ENCODE results near the gene ATL1.

Gene ATL1

GRCh38 chr14:50559990-50560930, at the start of gene ATL1:
Gene ATL1 (plus strand): TSS chr14:50560145. CDS start chr14:50560266, 121 bp downstream.
- no peaks in the 10 kb centered on the region for H3K27me3 ChIP-seq (ENCODE audit: insufficient read depth, low read length)
- no peaks in the 10 kb centered on the region for H3K9me3 ChIP-seq (ENCODE audit: low read length)

DNA sequence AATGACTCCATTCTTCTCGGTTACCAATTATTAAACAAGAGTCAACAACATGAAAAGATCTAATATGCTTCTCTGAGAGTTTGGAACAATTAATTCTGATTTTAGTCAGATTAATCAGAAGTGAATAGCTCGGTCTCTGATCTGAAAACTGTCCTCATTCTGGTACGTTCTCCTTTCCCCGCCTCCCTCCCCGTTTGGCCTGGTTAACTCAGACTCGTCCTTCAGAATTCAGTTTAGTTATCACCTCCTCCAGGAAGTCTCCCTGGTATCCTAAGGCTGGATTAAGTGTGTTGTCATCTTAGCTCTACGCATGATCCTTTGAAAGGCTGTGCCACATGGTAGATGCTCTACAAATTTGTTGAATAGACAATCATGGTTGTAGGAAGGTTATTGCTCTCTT, 49.8 kb upstream of the ATL1 start:
- peaks cover 2% of the 10 kb centered on the region for H3K36me3 ChIP-seq (ENCODE audit: insufficient read depth, low read length)
- H3K4me1 ChIP-seq (ENCODE audit: insufficient read depth, low read length), result no peaks in the 10 kb centered on the region
- H3K27me3 ChIP-seq (ENCODE audit: insufficient read depth, low read length), result no peaks in the 10 kb centered on the region
- H3K4me3 ChIP-seq (ENCODE audit: low read length), result no peak overlapping the region
- no peaks in the 10 kb centered on the region for H3K9me3 ChIP-seq (ENCODE audit: low read length)
- H2AFZ ChIP-seq (ENCODE audit: low read depth, low read length), result no peak overlapping the region

More at GRCh38 chr14:50559990-50560930, at the start of gene ATL1:
- Histone ChIP-seq H2AFZ (ENCODE audit: low read depth, low read length) (peak within 1 kb of the TSS; percentile 12), H3K4me3 (ENCODE audit: low read length) (peak within 1 kb of the TSS; percentile 83), H3K4me1 (ENCODE audit: insufficient read depth, low read length) (peaks cover 19% of the 10 kb centered on the region), H3K36me3 (ENCODE audit: insufficient read depth, low read length) (no peaks in the 10 kb centered on the region)

GRCh38 chr14:50512463-50512862, 47.5 kb upstream of the ATL1 start:
- peaks cover 12% of the 10 kb centered on the region for H3K36me3 ChIP-seq (ENCODE audit: insufficient read depth, low read length)
- no peaks in the 10 kb centered on the region for H3K27me3 ChIP-seq (ENCODE audit: insufficient read depth, low read length)
- H2AFZ ChIP-seq (ENCODE audit: low read depth, low read length), result no peak overlapping the region
- no peak overlapping the region for H3K4me3 ChIP-seq (ENCODE audit: low read length)
- no peaks in the 10 kb centered on the region for H3K4me1 ChIP-seq (ENCODE audit: insufficient read depth, low read length)
- no peaks in the 10 kb centered on the region for H3K9me3 ChIP-seq (ENCODE audit: low read length)

DNA sequence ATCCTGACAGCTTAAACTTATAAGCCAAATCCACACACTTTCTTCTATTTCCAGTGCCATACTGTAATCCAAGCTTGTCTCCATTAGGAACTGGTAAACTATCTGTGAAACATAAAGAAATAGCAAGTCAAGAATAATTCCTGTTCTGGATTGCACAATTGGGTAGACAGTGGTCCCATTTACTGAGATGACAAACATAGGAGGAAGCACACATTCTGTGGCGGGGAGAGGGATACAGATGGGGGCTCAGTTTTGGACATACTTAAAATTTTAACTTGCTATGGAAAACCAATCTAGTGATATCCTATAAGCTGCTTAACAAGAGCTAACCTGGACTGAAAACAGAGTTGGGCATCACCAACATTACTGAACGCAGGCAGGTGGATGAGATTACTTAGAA, 43.9 kb upstream of the ATL1 start:
- Histone ChIP-seq H3K9me3 (ENCODE audit: low read length) (no peaks in the 10 kb centered on the region), H3K27me3 (ENCODE audit: insufficient read depth, low read length) (no peaks in the 10 kb centered on the region), H3K4me1 (ENCODE audit: insufficient read depth, low read length) (no peaks in the 10 kb centered on the region), H3K36me3 (ENCODE audit: insufficient read depth, low read length) (peaks cover 14% of the 10 kb centered on the region), H2AFZ (ENCODE audit: low read depth, low read length) (no peak overlapping the region), H3K4me3 (ENCODE audit: low read length) (no peak overlapping the region)

DNA sequence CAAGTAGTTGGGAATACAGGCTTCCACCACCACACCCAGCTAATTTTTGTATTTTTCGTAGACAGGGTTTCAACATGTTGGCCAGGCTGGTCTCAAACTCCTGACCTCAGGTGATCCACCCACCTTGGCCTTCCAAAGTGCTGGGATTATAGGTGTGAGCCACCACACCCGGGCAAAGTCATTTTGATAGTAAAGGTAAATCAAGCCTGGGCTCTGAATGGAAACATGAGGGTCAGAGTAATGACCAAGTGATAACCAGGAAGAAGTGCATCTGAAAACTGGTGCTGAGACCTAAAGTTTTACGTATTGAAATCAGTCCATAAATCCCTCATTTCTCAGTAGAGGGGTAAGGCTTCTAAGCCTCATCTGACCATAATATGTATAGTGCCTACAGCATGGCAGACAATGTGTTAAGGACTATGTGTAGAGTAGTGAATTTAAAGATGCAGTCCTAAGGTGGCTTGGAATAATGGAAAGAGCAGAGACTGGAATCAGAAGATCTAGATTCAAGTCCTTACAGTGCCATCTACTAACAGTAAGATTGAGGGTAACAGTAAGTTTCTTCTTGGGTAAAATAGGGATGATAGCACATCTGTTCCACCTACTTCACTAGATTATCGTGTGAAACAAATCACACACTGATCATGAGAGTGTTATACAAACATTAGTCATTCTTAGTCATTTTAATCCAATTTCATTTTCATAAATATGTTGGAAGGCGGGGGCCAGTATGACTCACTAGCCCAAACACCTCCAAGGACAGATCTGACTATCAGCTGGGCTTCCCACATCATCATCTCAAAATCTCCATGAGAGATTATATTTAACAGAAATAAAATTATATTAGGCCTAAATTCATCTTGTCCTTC, 38.8 kb upstream of the ATL1 start:
- Histone ChIP-seq H3K4me3 (ENCODE audit: low read length) (no peak overlapping the region), H3K36me3 (ENCODE audit: insufficient read depth, low read length) (peaks cover 19% of the 10 kb centered on the region), H2AFZ (ENCODE audit: low read depth, low read length) (no peak overlapping the region), H3K4me1 (ENCODE audit: insufficient read depth, low read length) (no peaks in the 10 kb centered on the region), H3K27me3 (ENCODE audit: insufficient read depth, low read length) (no peaks in the 10 kb centered on the region), H3K9me3 (ENCODE audit: low read length) (peaks cover 3% of the 10 kb centered on the region)

GRCh38 chr14:50521912-50522341, 38.0 kb upstream of the ATL1 start:
- no peaks in the 10 kb centered on the region for H3K27me3 ChIP-seq (ENCODE audit: insufficient read depth, low read length)
- no peak overlapping the region for H2AFZ ChIP-seq (ENCODE audit: low read depth, low read length)
- no peak overlapping the region for H3K4me3 ChIP-seq (ENCODE audit: low read length)
- peaks cover 3% of the 10 kb centered on the region for H3K9me3 ChIP-seq (ENCODE audit: low read length)
- peaks cover 22% of the 10 kb centered on the region for H3K36me3 ChIP-seq (ENCODE audit: insufficient read depth, low read length)
- H3K4me1 ChIP-seq (ENCODE audit: insufficient read depth, low read length), result no peaks in the 10 kb centered on the region

DNA sequence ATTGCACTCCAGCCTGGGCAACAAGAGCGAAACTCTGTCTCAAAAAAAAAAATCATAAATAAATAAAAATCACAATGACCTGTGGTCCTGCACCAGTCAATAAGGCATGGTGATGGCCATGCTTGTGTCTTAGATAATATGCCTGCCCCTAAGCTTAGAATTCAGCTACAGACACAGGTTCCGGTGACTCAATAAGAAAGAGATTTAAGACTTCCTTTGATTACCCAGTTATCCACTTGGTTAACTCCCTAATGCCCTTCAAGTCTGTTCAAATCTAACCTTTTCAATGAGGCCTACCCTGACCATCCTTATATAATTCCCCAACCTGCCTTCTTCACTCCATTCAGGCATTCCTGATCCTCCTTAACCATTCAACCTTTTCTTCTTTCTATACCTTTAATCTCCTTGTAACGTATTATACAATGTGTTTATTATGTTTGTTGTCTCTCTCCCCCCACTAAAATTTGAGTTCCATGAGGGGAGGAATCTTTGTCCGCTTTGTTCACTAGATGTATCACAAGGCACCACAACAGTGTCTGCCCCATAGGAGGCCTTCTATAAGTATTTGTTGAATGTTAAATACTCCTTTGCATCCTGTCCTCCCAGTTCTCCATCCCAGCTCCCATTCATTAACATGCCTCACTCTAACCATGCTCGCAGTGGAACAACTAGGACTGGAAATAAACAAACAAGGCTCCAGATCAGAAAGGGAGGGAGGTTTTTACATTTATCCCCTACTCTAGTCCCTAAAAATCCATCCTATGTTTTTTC, 36.5 kb upstream of the ATL1 start:
- Histone ChIP-seq H3K36me3 (ENCODE audit: insufficient read depth, low read length) (peaks cover 22% of the 10 kb centered on the region), H3K27me3 (ENCODE audit: insufficient read depth, low read length) (no peaks in the 10 kb centered on the region), H3K4me1 (ENCODE audit: insufficient read depth, low read length) (no peaks in the 10 kb centered on the region), H3K9me3 (ENCODE audit: low read length) (peaks cover 3% of the 10 kb centered on the region), H3K4me3 (ENCODE audit: low read length) (no peak overlapping the region), H2AFZ (ENCODE audit: low read depth, low read length) (no peak overlapping the region)

DNA sequence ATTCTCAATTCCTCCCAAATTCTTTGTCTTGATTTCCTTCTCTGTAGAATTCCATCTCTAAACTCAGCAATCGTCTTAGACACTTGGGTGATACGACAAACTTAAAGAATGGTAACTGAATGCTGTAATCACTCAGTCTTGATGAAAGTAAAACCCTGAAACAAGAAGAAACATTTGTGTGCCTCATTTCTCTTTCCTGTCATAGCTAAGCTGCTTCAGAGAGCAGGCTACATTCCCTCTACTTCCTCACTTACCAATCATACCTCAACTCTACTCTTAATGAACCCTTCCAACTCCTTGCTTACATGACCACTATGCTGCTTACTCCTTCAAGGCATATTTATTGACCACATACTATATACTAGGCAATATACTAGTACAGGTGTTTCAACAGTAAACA, 35.9 kb upstream of the ATL1 start:
- H2AFZ ChIP-seq (ENCODE audit: low read depth, low read length), result no peak overlapping the region
- H3K4me1 ChIP-seq (ENCODE audit: insufficient read depth, low read length), result peaks cover 1% of the 10 kb centered on the region
- peaks cover 22% of the 10 kb centered on the region for H3K36me3 ChIP-seq (ENCODE audit: insufficient read depth, low read length)
- no peaks in the 10 kb centered on the region for H3K27me3 ChIP-seq (ENCODE audit: insufficient read depth, low read length)
- H3K4me3 ChIP-seq (ENCODE audit: low read length), result no peak overlapping the region
- peaks cover 3% of the 10 kb centered on the region for H3K9me3 ChIP-seq (ENCODE audit: low read length)

- Histone ChIP-seq H3K4me1 (ENCODE audit: insufficient read depth, low read length) (peaks cover 10% of the 10 kb centered on the region), H3K4me3 (ENCODE audit: low read length) (no peak overlapping the region), H3K27me3 (ENCODE audit: insufficient read depth, low read length) (no peaks in the 10 kb centered on the region), H3K36me3 (ENCODE audit: insufficient read depth, low read length) (peaks cover 26% of the 10 kb centered on the region), H2AFZ (ENCODE audit: low read depth, low read length) (no peak overlapping the region), H3K9me3 (ENCODE audit: low read length) (peaks cover 3% of the 10 kb centered on the region)
Observed at GRCh38 chr14:50524731-50525515, 35.0 kb upstream of the ATL1 start.

DNA sequence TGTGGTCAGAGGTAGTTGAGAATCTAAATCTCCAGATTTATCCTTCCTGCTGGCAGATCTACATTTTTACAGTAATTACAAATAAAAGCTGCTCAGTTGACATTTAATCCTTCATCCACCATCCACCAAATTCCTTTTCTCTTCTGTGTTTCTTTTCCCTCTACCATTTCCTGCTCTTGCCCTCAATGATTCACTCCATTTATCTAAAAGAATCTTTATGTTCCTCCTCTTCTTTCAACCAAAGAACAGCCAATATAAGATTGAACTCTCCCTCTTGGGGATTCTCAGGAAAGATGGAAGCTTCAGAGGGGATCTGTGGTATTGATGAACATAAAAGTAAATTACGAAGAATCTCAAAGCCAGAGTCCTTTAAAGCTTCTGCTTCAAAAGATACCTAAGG, 31.9 kb upstream of the ATL1 start:
- H3K4me1 ChIP-seq (ENCODE audit: insufficient read depth, low read length), result peaks cover 23% of the 10 kb centered on the region
- H3K4me3 ChIP-seq (ENCODE audit: low read length), result no peak overlapping the region
- peaks cover 26% of the 10 kb centered on the region for H3K36me3 ChIP-seq (ENCODE audit: insufficient read depth, low read length)
- no peaks in the 10 kb centered on the region for H3K27me3 ChIP-seq (ENCODE audit: insufficient read depth, low read length)
- H3K9me3 ChIP-seq (ENCODE audit: low read length), result peaks cover 3% of the 10 kb centered on the region
- H2AFZ ChIP-seq (ENCODE audit: low read depth, low read length), result no peak overlapping the region

DNA sequence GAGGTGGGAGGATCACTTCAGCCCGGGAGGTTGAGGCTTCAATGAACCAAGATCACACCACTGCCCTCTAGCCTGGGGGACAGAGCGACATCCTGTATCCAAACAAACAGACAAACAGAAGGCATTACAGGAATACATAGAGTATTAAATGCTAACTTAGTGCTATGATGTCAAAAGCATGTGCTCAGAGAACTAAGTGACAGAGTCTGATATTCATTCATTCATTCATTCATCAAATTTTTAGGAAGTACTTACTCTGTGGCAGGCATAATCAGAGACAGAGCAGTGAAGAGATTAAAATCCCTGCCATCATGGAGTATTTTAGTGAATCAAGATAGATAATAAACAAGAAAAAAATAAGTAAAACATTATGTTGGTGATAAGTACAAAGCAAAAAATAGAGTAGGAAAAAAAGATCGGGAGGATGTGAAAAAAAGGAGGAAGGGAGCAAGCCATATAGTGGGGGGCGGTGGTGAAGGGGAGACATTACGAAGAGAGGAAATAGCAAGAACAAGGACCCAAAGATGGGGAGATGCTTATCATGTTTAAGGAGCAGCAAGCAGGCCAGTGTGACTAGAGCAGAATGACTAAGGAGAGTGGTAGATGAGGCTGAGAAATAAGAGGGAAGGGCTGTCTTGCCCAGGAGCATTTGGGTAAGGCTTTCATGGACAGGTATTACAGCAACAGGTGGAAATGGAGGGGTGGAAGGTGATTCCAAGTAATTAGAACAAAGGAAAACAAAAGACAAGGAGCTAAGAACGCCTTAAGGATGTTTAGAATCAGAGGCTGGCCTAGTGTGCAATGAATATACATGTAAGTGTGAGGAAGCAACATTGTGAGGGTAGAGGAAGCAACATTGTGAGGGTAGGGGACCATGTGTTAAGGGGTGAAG, 30.4 kb upstream of the ATL1 start:
- Histone ChIP-seq H3K4me1 (ENCODE audit: insufficient read depth, low read length) (peaks cover 24% of the 10 kb centered on the region), H3K4me3 (ENCODE audit: low read length) (peak overlapping the region; percentile 98), H3K36me3 (ENCODE audit: insufficient read depth, low read length) (peaks cover 19% of the 10 kb centered on the region), H2AFZ (ENCODE audit: low read depth, low read length) (no peak overlapping the region), H3K9me3 (ENCODE audit: low read length) (peaks cover 3% of the 10 kb centered on the region), H3K27me3 (ENCODE audit: insufficient read depth, low read length) (no peaks in the 10 kb centered on the region)
